ENCODE data around the gene BRCA1. TPM values are rescaled to one million over a fixed set of nuclear protein-coding genes. Genes with fewer than 3 reads are reported as not detected.
A peak's percentile ranks its signal among the peaks of the same experiment; 100 is the strongest.

The BRCA1 gene
- total and polyA plus RNA-seq, 2 donors (not counting 1 experiment from before 2014, with no cell fraction given), result 2.4 to 7.2 TPM

- POLR2A ChIA-PET, result interaction anchor here (0.6 to 2.5 kb wide), 2 partner anchors 27 to 186 kb away, joined by 4 to 20 read pairs; partner anchors contain the start of genes RPL27 and TMEM106A
- WGBS (ENCODE audit: insufficient coverage), result 91% methylated on average over 11 of the region's 16 CpGs
- intact Hi-C loops (cut with micrococcal nuclease), result loop anchor here (2.0 kb wide), 1 partner anchor 343 kb away; no protein-coding TSS in a partner anchor
These were observed 99.2 kb downstream of the BRCA1 start for GRCh38 chr17:43025766-43026537.

More at GRCh38 chr17:43025766-43026537, 99.2 kb downstream of the BRCA1 start:
- Histone ChIP-seq H3K36me3 (replicated peaks in 1 of 2; ENCODE audit: control extremely low read depth in 1 of 2, control insufficient read depth in 1 of 2, extremely low read depth in 1 of 2, insufficient read depth in 2 of 2, low read length in 1 of 2) (no peaks in the 10 kb centered on the region), H3K9me3 (ENCODE audit: control extremely low read depth in 1 of 3, control insufficient read depth in 2 of 3, insufficient read depth in 1 of 3, low read length in 2 of 3) (no peaks in the 10 kb centered on the region), H4K20me1 (ENCODE audit: control insufficient read depth, insufficient read depth, low read length, poor library complexity, severe bottlenecking) (no peaks in the 10 kb centered on the region), H3K27me3 (replicated peaks in 1 of 4; ENCODE audit: control extremely low read depth in 1 of 4, control insufficient read depth in 3 of 4, insufficient read depth in 4 of 4, low read length in 3 of 4) (no peaks in the 10 kb centered on the region), H3K4me2 (replicated peaks; ENCODE audit: low read depth, low read length, poor library complexity, severe bottlenecking) (peak overlapping the region; percentile 88), H3K4me3 (ENCODE audit: control extremely low read depth in 1 of 5, extremely low read depth in 1 of 5, insufficient read depth in 1 of 5, low read depth in 2 of 5, low read length in 4 of 5) (no peak overlapping the region), H3K4me1 (ENCODE audit: control insufficient read depth in 2 of 2, insufficient read depth in 2 of 2, low read length in 2 of 2) (peaks cover 8 to 28% of the 10 kb centered on the region in 2 donors), H3K9ac (ENCODE audit: low read length) (no peak overlapping the region), H3K27ac (ENCODE audit: low read length in 2 of 2) (no peak overlapping the region), H2AFZ (ENCODE audit: insufficient read depth, low read depth, low read length, poor library complexity, severe bottlenecking) (peak overlapping the region; percentile 73), H3K79me2 (ENCODE audit: control insufficient read depth, insufficient read depth, low read length) (no peaks in the 10 kb centered on the region)
- ATAC-seq (ENCODE audit: low read depth) (no peak), DNase-seq (no peak)
- peak overlapping the region; percentile 74 for H3K27ac Mint-ChIP-seq
- no peaks in the 10 kb centered on the region for H3K9me3 Mint-ChIP-seq (ENCODE audit: insufficient read depth)
- TF ChIP-seq CTCF (IDR thresholded peaks at IDR 0.05), result no peak
- no peak for TF ChIP-seq EZH2 (IDR thresholded peaks at IDR 0.05; ENCODE audit: borderline replicate concordance, insufficient read depth, low read depth, low read length, poor library complexity, severe bottlenecking)
- CTCF ChIA-PET, result interaction anchor here (0.6 to 0.8 kb wide), 2 partner anchors 41 to 308 kb away, joined by 3 to 5 read pairs; no protein-coding TSS in a partner anchor
- H3K4me3 Mint-ChIP-seq, result peak overlapping the region; percentile 50
- no peaks in the 10 kb centered on the region for H3K27me3 Mint-ChIP-seq
- peaks cover 20% of the 10 kb centered on the region for H3K4me1 Mint-ChIP-seq
